ENCODE measurements around the gene EDNRB. TPM values are rescaled to one million over a fixed set of nuclear protein-coding genes. Genes with fewer than 3 reads are reported as not detected.
"Not testable (repeated sequence)": the region's sequence is repeated elsewhere in the genome, so short reads cannot be mapped to it uniquely, and the experiment has no call there.

The EDNRB gene
- total RNA-seq: 10 to 100 TPM; 29.5 to 54.3 TPM
- long read RNA-seq, full-length matches to known transcripts: 37 of 38 reads
- long read RNA-seq, partial matches to known transcripts: 0 of 38 reads
- long read RNA-seq, other reads (novel, unspliced or antisense): 1 of 38 reads

DNA sequence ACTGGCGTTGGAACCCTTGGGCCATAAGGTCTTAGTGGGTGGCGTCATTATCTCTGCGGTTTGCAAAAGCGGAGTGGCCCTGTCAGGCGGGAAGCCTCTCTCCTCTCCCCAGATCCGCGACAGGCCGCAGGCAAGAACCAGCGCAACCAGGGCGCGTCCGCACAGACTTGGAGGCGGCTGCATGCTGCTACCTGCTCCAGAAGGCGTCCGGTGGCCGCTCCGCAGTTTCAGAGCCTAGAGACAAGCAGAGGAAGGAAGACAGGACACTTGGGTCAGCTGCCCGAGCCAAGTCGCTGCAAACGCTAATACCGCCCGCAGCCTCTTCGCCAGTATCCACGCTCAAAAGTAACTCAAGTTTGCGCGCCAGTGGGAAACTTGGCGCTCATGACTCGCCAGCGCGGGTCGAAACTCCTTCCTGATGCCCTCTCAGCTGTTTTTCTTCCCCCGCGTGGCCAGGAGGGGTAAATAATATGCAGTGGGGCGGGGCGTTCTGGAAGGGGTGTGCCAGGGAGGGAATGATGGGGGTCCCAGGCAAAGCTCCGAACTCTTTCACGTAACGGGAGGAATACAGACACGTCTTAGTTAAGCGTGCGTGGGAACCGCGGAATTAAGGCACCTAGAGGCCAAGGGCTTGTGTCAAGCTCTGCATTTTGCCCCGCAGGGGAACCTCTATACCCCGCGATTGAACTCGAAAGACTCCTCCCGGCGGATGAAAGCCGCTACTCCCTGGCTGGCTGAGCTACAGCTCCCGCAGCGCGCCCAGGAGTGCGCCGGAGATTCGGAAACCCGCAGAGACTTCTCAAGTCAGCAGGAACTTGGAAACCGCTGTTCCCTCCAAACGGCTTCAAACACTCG, at the start of gene EDNRB:
Gene EDNRB, minus strand, starts transcription at position 441 of the 855 bp plus-strand sequence. Its CDS starts 258 bp downstream, at position 183.
- ATAC-seq (peak; percentile 69 to 78), DNase-seq (peak; percentile 74)
- intact Hi-C loops (cut with DNase I): loop anchor here in 1 of 2 donors (5.0 to 10.0 kb wide), 4 partner anchors 54 to 204 kb away; no protein-coding TSS in a partner anchor

DNA sequence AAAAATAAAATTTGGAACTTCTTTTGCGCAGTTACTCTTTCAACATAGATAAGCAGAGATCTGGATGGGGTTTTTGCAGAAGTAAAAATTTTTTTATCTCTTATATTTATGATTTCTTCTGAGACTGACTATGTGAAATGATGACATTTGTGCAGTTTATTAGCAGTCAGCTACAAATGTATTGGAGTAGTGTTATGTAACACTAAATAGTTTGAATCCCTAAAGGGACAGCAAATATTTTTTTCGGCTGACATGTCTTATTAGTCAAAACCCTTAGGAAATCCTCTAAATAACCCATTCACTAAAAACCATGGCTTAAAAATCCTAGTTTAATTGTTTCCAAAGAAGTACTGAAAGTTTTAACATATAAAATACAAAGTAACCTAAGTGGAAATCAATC, 48.0 kb upstream of the EDNRB start:
- ATAC-seq (peak in 1 of 2 donors; percentile 63), DNase-seq (no peak)
- intact Hi-C loops (cut with DNase I): no loop called here

DNA sequence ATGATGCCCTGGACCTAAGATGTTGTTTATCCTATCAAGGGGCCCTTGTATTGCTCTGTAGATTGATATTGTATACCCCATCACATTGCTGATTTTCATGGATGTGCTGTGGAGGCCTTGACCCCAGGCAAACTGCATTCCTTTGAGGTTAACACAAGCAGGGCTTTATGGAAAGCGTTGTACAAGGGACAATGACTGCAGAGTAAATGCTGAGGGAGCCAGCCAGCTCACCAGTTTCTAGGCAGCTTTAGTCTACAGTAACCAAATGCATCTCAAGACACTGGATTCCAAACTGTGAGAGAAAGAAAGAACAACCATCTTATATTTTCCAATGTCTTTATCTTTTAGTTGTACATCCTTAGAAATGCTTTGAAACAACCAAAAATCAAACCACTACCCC, 34.1 kb upstream of the EDNRB start:
- intact Hi-C loops (cut with DNase I): no loop called here
- ATAC-seq (no peak), DNase-seq (no peak)

GRCh38 chr13:77952276-77952675, 33.6 kb upstream of the EDNRB start:
- intact Hi-C loops (cut with DNase I): no loop called here
- ATAC-seq: no peak
- DNase-seq: no peak

DNA sequence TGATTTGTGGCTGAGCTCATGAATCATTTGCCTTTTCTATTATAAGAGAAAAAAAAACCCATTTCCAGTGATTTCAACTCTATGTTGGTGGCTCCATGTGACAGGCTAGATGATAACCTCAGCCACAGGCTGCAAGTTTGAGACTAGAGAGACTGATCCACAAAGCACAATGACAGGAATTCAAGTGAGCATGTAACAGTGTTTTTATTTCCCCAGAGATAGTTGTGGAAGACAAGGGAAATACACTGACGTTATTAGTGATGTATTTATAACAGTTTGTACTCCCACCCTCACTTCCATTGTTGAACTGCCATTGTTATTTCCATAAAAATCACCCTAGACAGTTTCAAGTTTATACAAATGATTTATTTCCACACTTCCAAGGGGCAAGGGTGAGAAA, 27.9 kb upstream of the EDNRB start:
- intact Hi-C loops (cut with DNase I): no loop called here
- no peak for ATAC-seq
- no peak for DNase-seq

DNA sequence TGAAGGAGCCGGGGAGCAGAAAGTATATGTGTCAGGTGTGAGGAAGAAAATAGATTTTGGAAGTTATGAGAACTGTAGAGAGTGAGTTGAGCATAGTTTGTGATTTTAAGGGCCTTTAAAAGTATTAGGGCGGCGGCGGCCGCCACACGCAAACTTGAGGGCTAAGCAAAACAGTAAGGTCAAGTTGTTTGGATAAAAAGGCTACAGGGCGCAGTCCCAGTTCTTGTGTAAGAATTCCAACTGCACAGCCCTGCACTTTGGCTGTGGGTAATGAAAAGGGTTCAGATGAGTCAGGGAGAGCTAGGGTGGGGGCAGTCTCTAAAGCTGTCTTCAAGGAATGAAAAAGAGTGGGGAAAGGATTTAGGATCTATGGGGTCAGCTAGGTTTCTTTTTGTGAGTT, 16.4 kb upstream of the EDNRB start:
- intact Hi-C loops (cut with DNase I); ATAC-seq; DNase-seq: not testable (repeated sequence)

- intact Hi-C loops (cut with DNase I): no loop called here
- ATAC-seq: no peak
- DNase-seq: no peak
These were observed 11.8 kb upstream of the EDNRB start for GRCh38 chr13:77930430-77930829.

DNA sequence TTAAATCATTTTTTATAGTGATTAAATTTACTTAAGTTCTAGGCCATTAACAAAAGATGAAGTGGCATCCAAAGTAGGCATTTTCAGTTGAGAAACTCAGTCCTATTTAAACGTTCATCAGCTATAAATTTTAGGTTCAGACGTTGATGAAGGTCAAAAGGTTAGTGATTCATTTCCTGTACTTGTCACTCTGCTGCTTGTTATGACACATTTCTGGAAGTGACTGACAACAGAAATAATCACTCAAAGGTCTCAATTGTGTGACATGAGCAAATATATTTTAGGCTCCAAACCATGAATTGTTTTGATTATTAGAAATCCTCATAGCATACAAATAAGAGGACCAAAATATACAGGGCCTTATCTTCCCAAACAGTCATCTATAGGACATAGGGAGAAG, 10.3 kb upstream of the EDNRB start:
- intact Hi-C loops (cut with DNase I): no loop called here

GRCh38 chr13:77925616-77926015, 7.0 kb upstream of the EDNRB start:
- ATAC-seq (no peak), DNase-seq (no peak)
- intact Hi-C loops (cut with DNase I): no loop called here

More for the DNA sequence above, 10.3 kb upstream of the EDNRB start:
- DNase-seq: no peak
- no peak for ATAC-seq

- ATAC-seq (peak in 1 of 2 donors; percentile 25), DNase-seq (no peak)
- intact Hi-C loops (cut with DNase I): loop anchor here in 1 of 2 donors (5.0 to 10.0 kb wide), 4 partner anchors 55 to 202 kb away; no protein-coding TSS in a partner anchor
These were observed 1.3 kb upstream of the EDNRB start for GRCh38 chr13:77919921-77920294.

- peak; percentile 76 for DNase-seq
- intact Hi-C loops (cut with DNase I): loop anchor here in 1 of 2 donors (5.0 to 10.0 kb wide), 4 partner anchors 55 to 203 kb away; no protein-coding TSS in a partner anchor
- peak; percentile 82 to 89 for ATAC-seq
These were observed 752 bp upstream of the EDNRB start for GRCh38 chr13:77919246-77919920.

DNA sequence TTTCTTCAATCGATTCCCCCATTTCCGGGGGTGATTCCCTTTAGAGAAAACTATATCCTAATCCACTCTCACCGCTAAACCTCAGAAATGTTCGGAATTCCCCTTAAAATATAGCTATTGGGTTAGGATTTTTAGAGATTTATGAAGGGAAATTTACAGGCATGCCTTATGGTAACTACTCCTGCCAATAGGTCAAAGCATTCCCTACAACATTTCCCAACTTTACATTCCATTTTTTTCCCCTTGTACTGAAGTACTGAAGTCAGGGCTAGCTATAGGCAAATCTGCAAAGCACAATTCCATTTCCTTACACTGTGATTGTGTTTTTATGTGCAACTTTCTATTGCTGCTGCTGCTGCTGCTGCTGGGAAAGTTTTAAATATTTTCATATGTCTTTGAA, 2.1 kb downstream of the EDNRB start:
- no peak for DNase-seq
- no peak for ATAC-seq
- intact Hi-C loops (cut with DNase I): loop anchor here in 1 of 2 donors (5.0 to 10.0 kb wide), 4 partner anchors 52 to 206 kb away; no protein-coding TSS in a partner anchor

DNA sequence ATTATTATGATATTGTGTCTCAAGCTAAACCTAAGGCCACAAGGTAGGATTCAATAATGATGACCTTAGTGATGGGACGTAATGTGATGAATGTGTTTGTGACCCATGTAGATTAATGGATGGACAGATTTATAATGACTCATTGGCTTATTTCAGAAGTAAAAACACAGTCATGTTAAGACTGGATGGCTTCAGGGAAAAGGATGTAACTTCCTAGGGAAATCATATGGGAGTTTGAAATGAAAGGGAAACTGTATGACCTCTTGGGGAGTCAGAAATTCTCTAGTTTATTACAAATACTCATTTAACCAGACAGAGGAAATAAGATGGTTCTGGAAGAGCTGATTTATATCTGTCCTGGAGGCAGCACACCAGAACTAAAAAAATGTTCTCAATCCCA, 2.9 kb downstream of the EDNRB start:
- ATAC-seq (no peak), DNase-seq (no peak)
- intact Hi-C loops (cut with DNase I): loop anchor here in 1 of 2 donors (5.0 to 10.0 kb wide), 4 partner anchors 51 to 207 kb away; no protein-coding TSS in a partner anchor

DNA sequence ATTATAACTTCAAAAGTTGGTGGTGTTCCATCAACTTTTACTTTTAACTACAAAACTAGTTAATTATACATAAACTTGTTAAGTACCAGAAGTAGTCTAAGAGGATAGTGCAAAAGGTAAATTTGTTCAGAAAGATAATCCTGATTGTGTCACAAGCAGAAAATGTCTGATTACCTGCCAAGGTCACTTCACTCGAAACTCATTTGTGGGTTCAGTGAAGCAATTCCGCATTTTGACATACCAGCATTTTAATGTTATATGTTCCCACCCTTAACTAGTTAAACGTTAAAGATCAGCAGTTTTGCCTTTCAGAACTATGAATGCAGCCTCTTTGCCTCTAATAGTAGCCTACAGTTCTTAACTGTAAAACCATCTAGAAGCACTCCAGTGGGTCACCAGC, 5.6 kb downstream of the EDNRB start:
- intact Hi-C loops (cut with DNase I): loop anchor here in 1 of 2 donors (10.0 kb wide), 2 partner anchors 48 to 128 kb away; no protein-coding TSS in a partner anchor
- DNase-seq (no peak), ATAC-seq (no peak)

DNA sequence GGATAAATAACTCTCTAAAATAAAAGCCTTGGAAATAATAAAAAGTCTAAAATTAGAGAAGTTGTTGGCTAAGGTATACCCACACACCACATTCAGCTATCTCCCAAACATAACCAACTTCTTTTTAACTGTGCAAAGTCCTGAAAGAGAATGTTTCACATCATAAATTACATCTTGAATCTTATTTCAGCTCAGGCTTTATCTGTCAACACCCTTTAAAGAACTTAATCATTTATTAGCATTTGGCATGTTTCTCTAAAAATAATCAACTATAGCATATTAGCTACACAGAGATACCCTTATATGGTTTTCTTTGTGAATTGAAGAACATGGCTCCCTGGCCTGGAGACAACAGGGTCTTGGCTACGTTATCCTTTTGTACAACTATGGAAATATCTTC, 6.9 kb downstream of the EDNRB start:
- no peak for DNase-seq
- intact Hi-C loops (cut with DNase I): loop anchor here in 1 of 2 donors (10.0 kb wide), 2 partner anchors 47 to 127 kb away; no protein-coding TSS in a partner anchor
- no peak for ATAC-seq

GRCh38 chr13:77909827-77910226, 8.8 kb downstream of the EDNRB start:
- intact Hi-C loops (cut with DNase I): loop anchor here in 1 of 2 donors (10.0 kb wide), 2 partner anchors 45 to 125 kb away; no protein-coding TSS in a partner anchor
- ATAC-seq (no peak), DNase-seq (no peak)

DNA sequence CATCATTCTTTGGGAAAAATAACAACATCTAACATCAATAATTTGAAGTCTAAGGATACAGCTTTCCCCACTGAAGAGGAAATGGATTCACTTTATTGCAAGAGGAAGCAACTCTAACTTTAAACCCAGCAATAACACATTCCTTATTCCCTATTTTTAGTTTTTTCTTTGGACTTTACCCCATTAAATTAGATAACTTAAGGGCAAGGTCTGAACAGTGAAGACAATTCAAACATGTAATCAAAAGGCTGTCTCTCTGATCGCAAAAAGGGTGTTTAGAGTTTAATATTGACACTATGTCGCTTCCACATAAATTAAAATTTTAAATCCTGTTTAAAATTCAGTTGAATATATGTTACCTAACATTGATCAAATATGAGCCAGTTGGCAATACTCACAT, 10.1 kb downstream of the EDNRB start:
- DNase-seq: no peak
- intact Hi-C loops (cut with DNase I): no loop called here
- no peak for ATAC-seq

DNA sequence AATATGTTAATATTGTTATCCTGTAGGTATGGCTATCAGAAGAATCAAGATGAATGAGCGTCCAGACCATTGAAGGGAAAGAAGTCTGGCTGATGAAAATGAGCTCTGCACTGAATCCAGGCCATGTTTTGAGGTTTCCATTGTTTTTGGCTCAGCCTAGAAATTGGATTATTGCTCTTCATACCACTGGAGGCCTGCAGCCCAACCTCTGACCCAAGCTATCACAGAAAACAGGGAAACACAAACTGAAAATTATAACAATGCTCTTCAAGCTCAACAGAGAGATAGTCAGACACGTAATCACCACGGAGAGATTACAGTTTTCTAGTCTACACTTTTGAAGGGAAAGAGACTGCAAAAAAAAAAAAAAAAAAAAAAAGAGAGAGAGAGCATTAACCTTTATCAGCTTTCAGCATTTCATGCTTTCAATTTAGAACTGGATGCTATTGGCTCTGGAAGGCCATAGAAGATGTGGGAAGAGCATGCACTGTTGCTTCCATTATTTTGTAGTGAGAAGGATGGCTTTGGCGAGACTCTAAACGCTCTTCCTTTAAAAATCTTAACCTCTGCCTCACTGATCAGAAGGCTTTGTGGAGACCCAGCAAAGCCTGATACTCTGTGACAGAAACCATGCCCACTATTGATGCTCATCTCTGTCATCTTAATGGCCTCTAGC, 10.8 kb downstream of the EDNRB start:
- DNase-seq: peak; percentile 72
- intact Hi-C loops (cut with DNase I): no loop called here
- ATAC-seq: peak; percentile 71 to 80

- ATAC-seq (no peak), DNase-seq (no peak)
- intact Hi-C loops (cut with DNase I): no loop called here
These were observed 14.6 kb downstream of the EDNRB start for GRCh38 chr13:77904031-77904430.

All from left cardiac atrium (tissue), 4 donors.